NCI-H2227 (cell line): Measurements from ENCODE around the gene SYK.
"Not testable (repeated sequence)": the region's sequence is repeated elsewhere in the genome, so short reads cannot be mapped to it uniquely, and the experiment has no call there.

Experiments
- DNase-seq: peaks from one replicate; lab custom pipeline; 2025; ENCODE audit not compliant: unreplicated experiment; lab: John Stamatoyannopoulos, UW

SYK gene

GRCh38 chr9:90801241-90801972, at the start of gene SYK:
Gene SYK (plus strand): TSS chr9:90801819. CDS start chr9:90843899, 42,080 bp downstream.
- peak; percentile 25 for DNase-seq

DNA sequence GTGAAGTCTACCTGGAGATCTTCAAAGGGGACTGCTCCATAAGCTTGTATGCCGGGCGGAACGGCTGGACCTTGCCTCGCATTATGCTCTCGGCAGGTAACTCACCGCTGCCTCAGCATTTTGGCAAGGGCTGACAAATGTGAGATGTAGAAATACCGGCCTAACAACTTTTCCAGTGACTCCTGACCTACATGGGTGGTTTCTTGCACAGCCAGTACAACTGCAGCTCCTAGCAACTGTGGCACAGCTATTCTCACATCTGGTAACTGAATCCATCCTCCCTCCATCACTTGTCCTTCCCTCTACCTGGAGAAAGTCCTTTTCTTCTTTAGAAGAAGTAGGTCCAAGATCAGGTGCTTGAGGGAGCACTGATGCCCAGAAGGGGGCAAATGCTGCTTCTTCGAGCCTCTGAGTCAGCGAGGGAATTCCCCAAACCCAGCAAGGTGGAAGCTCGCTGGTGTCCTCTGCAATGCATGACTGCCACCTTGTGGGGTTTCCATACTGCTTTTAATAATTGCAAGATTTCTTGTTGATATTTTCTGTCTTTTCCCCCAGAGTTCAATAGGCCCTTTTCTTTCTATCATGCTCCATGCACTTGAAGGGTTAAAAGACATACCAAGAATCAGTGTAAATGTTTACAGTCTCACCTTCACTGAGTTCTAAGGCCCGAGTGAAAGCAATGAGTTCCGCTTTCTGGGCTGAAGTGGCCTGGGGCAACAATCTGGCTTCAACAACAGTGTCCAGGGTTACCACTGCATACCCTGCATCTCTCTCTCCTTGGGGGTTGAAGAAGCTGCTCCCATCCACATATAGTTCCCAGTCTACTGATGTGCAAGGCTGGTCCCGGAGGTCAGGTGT, 45.9 kb upstream of the SYK start:
- DNase-seq = peak; percentile 34

DNA sequence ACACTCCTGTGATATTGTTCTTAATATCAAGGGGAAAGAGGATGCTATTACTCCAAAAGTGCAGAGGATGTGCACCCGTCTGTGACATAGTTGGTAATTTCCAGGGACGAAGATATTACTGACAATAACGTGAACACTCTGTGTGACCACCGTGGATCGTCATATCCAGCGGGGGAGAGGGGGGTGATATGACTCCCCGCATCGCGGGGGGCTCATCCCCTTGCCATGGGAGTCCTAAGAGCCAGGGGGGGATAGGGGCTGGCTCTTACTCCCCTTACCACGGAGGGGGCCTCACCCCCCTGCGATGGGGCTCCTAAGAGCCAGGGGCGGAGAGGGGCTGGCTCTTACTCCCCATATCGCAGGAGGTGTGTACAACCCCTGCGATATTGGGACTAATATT, 41.0 kb upstream of the SYK start:
- DNase-seq = not testable (repeated sequence)

- no peak for DNase-seq
Measured at GRCh38 chr9:90766731-90767130, 34.9 kb upstream of the SYK start.

- peak; percentile 4 for DNase-seq
Measured at GRCh38 chr9:90767523-90768100, 34.0 kb upstream of the SYK start.

- DNase-seq = no peak
Measured at GRCh38 chr9:90770182-90770738, 31.4 kb upstream of the SYK start.

GRCh38 chr9:90770927-90771326, 30.7 kb upstream of the SYK start:
- DNase-seq = no peak

GRCh38 chr9:90772386-90772785, 29.2 kb upstream of the SYK start:
- no peak for DNase-seq

GRCh38 chr9:90773617-90774016, 28.0 kb upstream of the SYK start:
- DNase-seq = peak; percentile 1

GRCh38 chr9:90774071-90774470, 27.5 kb upstream of the SYK start:
- no peak for DNase-seq

- DNase-seq = no peak
Measured at GRCh38 chr9:90774682-90775081, 26.9 kb upstream of the SYK start.

DNA sequence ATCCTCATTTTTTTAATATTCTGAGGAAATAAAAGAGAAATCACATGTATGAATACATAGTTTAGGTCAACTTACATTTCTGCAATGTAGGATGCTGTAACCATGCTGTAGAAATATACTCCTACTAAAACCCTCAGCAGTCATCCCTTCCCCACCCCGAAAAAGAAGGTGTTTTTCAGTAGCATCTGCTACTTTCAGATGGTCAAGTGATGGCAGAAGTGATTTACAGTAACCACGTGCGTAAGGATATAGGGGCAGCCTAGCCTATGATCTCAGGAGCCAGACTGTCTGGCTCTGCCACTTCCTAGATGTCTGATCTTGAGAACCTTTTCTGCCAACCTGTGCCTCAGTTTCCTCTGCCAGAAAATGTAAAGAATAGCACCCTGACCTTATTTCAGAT, 26.0 kb upstream of the SYK start:
- DNase-seq = no peak

DNA sequence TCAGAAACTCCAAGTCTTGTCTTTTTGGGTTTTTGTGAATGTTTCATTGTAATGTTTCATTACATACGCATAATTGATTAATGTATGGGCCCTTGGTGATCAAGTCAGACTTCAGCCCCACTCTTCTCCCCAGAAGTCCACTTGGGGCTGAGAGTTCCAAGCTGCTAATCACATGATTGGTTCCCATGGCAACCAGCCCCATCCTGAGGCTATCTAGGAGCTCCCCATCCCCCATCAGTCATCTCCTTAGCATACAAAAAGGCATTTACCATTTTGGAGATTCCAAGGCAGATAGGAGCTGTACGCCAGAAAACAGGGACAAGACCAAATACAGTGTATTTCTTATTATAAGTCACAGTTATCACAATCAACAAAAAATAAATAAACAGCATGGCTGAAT, 22.9 kb upstream of the SYK start:
- DNase-seq = no peak

- no peak for DNase-seq
Measured at GRCh38 chr9:90783552-90783951, 18.1 kb upstream of the SYK start.

DNA sequence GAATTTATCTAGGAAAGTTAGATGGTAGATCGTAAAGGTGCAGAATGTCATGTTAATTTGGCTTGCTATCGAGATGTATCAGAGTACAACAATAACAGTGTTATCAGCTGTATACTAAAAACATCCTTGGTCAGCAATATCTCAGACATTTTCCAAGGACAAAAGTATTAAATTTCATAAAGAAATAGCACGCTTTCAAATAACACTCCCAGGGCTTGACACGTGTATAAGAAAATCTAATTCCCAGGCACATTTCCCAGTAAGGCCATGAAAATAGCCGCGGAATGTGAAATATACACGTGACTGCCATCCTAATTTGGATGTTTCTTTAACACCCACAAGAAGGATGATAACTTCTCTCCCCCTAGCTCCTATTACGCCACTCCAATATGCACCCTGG, 17.7 kb upstream of the SYK start:
- DNase-seq = no peak

DNA sequence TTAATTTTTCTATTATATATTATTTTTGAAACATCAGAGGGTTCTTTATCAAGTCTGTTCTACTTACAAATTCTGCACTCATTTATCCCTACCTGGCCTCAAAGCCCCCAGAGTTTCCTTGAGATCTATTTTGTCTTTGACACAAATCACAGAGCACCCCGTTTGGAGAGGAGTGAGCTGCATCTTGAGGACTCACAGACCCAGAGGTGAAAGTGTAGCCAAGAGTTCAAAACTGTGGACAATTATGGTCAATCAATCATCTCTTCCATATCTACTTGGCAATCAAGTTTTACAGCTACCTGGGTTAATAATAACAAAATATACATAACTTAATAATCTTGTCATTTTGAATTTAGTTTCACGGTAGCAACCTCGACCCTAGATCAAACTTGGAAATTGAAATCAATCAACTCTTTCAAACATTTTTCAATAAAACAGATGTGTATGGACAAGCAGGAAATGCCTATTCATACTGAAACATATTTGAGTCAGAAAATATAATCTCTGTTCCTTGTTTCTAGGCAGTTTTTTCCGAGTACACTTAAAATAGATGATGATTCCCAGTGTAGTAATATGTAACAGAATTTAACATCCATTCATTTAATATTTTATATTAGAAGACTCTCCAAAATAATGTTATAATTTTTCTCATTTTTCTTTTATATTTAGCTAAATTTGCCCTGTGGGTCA, 13.7 kb upstream of the SYK start:
- DNase-seq = no peak

DNA sequence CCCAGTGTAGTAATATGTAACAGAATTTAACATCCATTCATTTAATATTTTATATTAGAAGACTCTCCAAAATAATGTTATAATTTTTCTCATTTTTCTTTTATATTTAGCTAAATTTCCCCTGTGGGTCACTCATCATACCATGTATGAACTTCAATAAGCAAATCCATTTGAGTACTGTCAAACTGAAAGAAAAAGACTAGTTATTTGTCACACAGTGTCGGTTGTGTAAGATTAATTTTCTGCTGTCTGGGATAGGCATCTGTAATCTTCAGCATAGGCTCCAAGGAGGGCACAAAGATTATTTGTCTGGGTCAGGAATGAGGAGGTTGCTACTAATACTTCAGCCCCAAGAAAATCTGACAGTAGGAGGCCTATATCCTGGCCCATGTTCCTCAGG, 13.1 kb upstream of the SYK start:
- DNase-seq = not testable (repeated sequence)

DNA sequence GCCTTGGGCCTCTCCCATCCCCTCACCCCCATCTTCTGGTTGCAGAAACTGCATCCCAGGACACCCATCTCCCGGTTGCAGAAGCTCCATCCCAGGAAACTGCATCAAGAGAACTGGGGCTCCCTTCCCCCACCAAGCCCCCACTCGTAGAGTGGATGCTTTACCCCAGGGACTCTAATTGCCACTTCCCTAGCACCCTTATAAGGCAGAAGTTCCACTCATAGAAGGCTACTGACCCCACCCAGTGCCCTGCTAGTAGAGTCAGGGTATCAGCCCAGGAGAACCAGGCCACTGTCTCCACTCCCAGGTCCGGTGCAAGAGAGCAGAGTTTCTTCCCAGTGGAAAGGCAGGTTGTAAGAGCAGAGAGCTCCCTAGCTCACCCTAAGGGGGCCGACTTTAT, 12.2 kb upstream of the SYK start:
- no peak for DNase-seq

- no peak for DNase-seq
Measured at GRCh38 chr9:90789862-90790261, 11.8 kb upstream of the SYK start.

GRCh38 chr9:90793024-90793423, 8.6 kb upstream of the SYK start:
- DNase-seq = not testable (repeated sequence)

DNA sequence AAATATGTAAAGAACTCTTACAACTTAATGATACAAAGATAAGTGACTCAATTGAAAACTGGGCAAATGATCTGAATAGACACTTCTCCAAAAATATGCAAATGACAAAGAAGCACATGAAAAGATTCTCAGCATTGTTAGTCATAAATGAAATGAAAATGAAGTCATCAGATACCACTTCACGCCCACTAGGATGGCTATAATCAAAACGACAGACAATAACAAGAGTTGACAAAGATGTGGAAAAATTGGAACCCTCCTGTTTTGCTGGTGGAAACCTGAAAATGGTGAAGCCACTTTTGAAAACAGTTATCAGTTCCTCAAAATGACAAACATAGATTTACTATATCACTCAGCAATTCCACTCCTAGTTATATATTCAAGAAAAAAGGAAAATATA, 7.9 kb upstream of the SYK start:
- no peak for DNase-seq
